ENCODE data around the gene KIFC3. TPM values are rescaled to one million over a fixed set of nuclear protein-coding genes. Genes with fewer than 3 reads are reported as not detected.
A peak's percentile ranks its signal among the peaks of the same experiment; 100 is the strongest.

The KIFC3 gene
- total and polyA plus RNA-seq, 2 of the 13 experiments (the other 11 are each of a cell fraction or from before 2014, with no cell fraction given), result 42.1 to 45.3 TPM

GRCh38 chr16:57734308-57734924, 67.9 kb downstream of the KIFC3 start (continued):
- TF ChIP-seq, protein P1, sequence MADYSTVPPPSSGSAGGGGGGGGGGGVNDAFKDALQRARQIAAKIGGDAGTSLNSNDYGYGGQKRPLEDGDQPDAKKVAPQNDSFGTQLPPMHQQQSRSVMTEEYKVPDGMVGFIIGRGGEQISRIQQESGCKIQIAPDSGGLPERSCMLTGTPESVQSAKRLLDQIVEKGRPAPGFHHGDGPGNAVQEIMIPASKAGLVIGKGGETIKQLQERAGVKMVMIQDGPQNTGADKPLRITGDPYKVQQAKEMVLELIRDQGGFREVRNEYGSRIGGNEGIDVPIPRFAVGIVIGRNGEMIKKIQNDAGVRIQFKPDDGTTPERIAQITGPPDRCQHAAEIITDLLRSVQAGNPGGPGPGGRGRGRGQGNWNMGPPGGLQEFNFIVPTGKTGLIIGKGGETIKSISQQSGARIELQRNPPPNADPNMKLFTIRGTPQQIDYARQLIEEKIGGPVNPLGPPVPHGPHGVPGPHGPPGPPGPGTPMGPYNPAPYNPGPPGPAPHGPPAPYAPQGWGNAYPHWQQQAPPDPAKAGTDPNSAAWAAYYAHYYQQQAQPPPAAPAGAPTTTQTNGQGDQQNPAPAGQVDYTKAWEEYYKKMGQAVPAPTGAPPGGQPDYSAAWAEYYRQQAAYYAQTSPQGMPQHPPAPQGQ (CRISPR knock-in tag; IDR thresholded peaks at IDR 0.05; ENCODE audit: borderline replicate concordance), result 0 out of 2 replicates have a peak, but pooled peaks have one; percentile 55
- no peak for TF ChIP-seq ZNF253 (CRISPR knock-in tag; IDR thresholded peaks at IDR 0.05; ENCODE audit: borderline replicate concordance)
- TF ChIP-seq KDM6A (CRISPR knock-in tag; IDR thresholded peaks at IDR 0.05; ENCODE audit: low read depth), result no peak
- peak; percentile 51; the same call in 1 of the 2 replicates for TF ChIP-seq MXD1 (CRISPR knock-in tag; IDR thresholded peaks at IDR 0.05)
- TF ChIP-seq HIVEP1 (CRISPR knock-in tag; IDR thresholded peaks at IDR 0.05), result no peak
- no peak for TF ChIP-seq ZSCAN30 (CRISPR knock-in tag; IDR thresholded peaks at IDR 0.05)
- TF ChIP-seq SIN3A (IDR thresholded peaks at IDR 0.05; ENCODE audit: borderline replicate concordance, low read depth, low read length), result 0 out of 2 replicates have a peak, but pooled peaks have one; percentile 3
- no peak for TF ChIP-seq ZSCAN25 (CRISPR knock-in tag; IDR thresholded peaks at IDR 0.05)
- TF ChIP-seq ZNF674 (CRISPR knock-in tag; IDR thresholded peaks at IDR 0.05; ENCODE audit: low read depth), result 0 out of 2 replicates have a peak, but pooled peaks have one; percentile 40
- TF ChIP-seq ZNF232 (CRISPR knock-in tag; IDR thresholded peaks at IDR 0.05; ENCODE audit: borderline replicate concordance), result 0 out of 2 replicates have a peak, but pooled peaks have one; percentile 39

- FAIRE-seq (no peak), ATAC-seq (no peak), DNase-seq (ENCODE audit: low spot score) (no peak)
- Histone ChIP-seq H3K27me3 (ENCODE audit: control insufficient read depth in 1 of 2, insufficient read depth in 2 of 2, low read length in 2 of 2) (no peaks in the 10 kb centered on the region; a peak in 1 of 5 replicates), H4K20me1 (ENCODE audit: insufficient read depth, low read length) (no peaks in the 10 kb centered on the region), H3K27ac (ENCODE audit: extremely low read length, insufficient read depth, low read length) (no peak overlapping the region), H2AFZ (ENCODE audit: low read length) (no peak overlapping the region), H3K36me3 (replicated peaks in 1 of 2; ENCODE audit: control insufficient read depth in 1 of 2, insufficient read depth in 2 of 2, low read length in 2 of 2) (no peaks in the 10 kb centered on the region), H3K4me2 (ENCODE audit: low read depth, low read length) (no peak overlapping the region), H3K79me2 (ENCODE audit: insufficient read depth, low read length) (no peaks in the 10 kb centered on the region), H3K9ac (ENCODE audit: insufficient read depth, low read depth, low read length) (no peak overlapping the region), H3K4me1 (ENCODE audit: insufficient read depth, low read length) (peaks cover 37% of the 10 kb centered on the region), H3K4me3 (replicated peaks in 1 of 3; ENCODE audit: insufficient read depth in 1 of 3, low read depth in 2 of 3, low read length in 3 of 3) (no peak overlapping the region), H3K9me3 (ENCODE audit: low read length) (no peaks in the 10 kb centered on the region)
- WGBS (ENCODE audit: low lambda C conversion rate), result 59% methylated on average over 2 of the region's 2 CpGs
- TF ChIP-seq, protein P2, sequence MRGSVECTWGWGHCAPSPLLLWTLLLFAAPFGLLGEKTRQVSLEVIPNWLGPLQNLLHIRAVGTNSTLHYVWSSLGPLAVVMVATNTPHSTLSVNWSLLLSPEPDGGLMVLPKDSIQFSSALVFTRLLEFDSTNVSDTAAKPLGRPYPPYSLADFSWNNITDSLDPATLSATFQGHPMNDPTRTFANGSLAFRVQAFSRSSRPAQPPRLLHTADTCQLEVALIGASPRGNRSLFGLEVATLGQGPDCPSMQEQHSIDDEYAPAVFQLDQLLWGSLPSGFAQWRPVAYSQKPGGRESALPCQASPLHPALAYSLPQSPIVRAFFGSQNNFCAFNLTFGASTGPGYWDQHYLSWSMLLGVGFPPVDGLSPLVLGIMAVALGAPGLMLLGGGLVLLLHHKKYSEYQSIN (CRISPR knock-in tag; IDR thresholded peaks at IDR 0.05; ENCODE audit: borderline replicate concordance), result no peak
- TF ChIP-seq, protein P3, sequence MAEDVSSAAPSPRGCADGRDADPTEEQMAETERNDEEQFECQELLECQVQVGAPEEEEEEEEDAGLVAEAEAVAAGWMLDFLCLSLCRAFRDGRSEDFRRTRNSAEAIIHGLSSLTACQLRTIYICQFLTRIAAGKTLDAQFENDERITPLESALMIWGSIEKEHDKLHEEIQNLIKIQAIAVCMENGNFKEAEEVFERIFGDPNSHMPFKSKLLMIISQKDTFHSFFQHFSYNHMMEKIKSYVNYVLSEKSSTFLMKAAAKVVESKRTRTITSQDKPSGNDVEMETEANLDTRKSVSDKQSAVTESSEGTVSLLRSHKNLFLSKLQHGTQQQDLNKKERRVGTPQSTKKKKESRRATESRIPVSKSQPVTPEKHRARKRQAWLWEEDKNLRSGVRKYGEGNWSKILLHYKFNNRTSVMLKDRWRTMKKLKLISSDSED (CRISPR knock-in tag; IDR thresholded peaks at IDR 0.05), result no peak
- peak; percentile 96 for TF ChIP-seq ZNF430 (CRISPR knock-in tag; IDR thresholded peaks at IDR 0.05)
- no TSS peak for BruUV-seq (replicated peaks)
- ChIA-PET POLR2A (interaction anchor here (2.4 kb wide), 1 partner anchor 29 kb away, joined by 8 read pairs; no protein-coding TSS in a partner anchor), CTCF (ENCODE audit: low intra/inter-chr PET ratio, low total read pairs) (no interaction called here)
- in situ Hi-C loops (cut with HindIII; ENCODE audit: extremely low pct_ligation_motif_present, low pct_unique_long_range_greater_than_20kb), result no loop called here
- intact Hi-C loops (cut with micrococcal nuclease; ENCODE audit: unreplicated experiment), result loop anchor here (10.0 kb wide), 1 partner anchor 272 kb away; the partner anchor contains the start of genes USB1 and ZNF319
Observed at GRCh38 chr16:57732714-57733113, 69.6 kb downstream of the KIFC3 start.

Measured in HepG2 (cell line).